OCI-LY3 (cell line): ENCODE data around the gene LSM14B.

Source experiments
- H2AFZ ChIP-seq: fragments of 200-600, 300-600 bp; shearing (Covaris generic); 2 replicates; pipeline ENCODE4 v1.6.0; 2014; ENCODE audit warnings: antibody characterized with exemption, low read depth, low read length
- H3K27ac ChIP-seq: fragments of 200-600, 300-600 bp; sonication (generic); 2 replicates; pipeline ENCODE4 v1.5.1; 2014; ENCODE audit warnings: mild to moderate bottlenecking, low read length, moderate library complexity, mixed read lengths
- H3K27me3 ChIP-seq: fragments of 200-600, 300-600 bp; sonication (generic); 2 replicates; pipeline ENCODE4 v1.6.1; 2014; ENCODE audit warnings: low read depth, low read length, mixed read lengths
- H3K36me3 ChIP-seq: fragments of 200-600, 300-600 bp; sonication (generic); replicated peaks from 2 replicates; pipeline ENCODE3; 2014; ENCODE audit warnings: low read depth, low read length, mixed read lengths
- H3K4me1 ChIP-seq: fragments of 300-600, 200-600 bp; sonication (generic); 2 replicates; pipeline ENCODE4 v1.6.1; 2014; ENCODE audit warnings: low read length, mixed read lengths
- H3K4me2 ChIP-seq: fragments of 200-600, 300-600 bp; sonication (generic); 2 replicates; pipeline ENCODE4 v1.6.1; 2014; ENCODE audit warnings: low read length, mixed read lengths
- H3K4me3 ChIP-seq: fragments of 300-600, 200-600 bp; sonication (generic); 2 replicates; pipeline ENCODE4 v1.5.1; 2014; ENCODE audit warnings: antibody characterized with exemption, mild to moderate bottlenecking, low read length, moderate library complexity
- H3K79me2 ChIP-seq: fragments of 300-600, 200-600 bp; shearing (Covaris generic); 2 replicates; pipeline ENCODE4 v1.6.1; 2014; ENCODE audit warnings: mild to moderate bottlenecking, low read length, mixed read lengths
- H3K9ac ChIP-seq: fragments of 300-600, 200-600 bp; shearing (Covaris generic); 2 replicates; pipeline ENCODE4 v1.6.0; 2014; ENCODE audit warnings: mild to moderate bottlenecking, low read length, moderate library complexity
- H3K9me3 ChIP-seq: fragments of 200-600, 300-600 bp; shearing (Covaris generic); 2 replicates; pipeline ENCODE4 v1.6.1; 2014; ENCODE audit warnings: low read length, mixed read lengths; ENCODE audit not compliant: insufficient read depth
- H4K20me1 ChIP-seq: fragments of 200-600, 300-600 bp; sonication (generic); 2 replicates; pipeline ENCODE4 v1.6.1; 2016; ENCODE audit warnings: low read length, mixed read lengths; ENCODE audit not compliant: insufficient read depth
- EZH2phosphoT487 ChIP-seq: fragments of 200-600 bp; shearing (Covaris generic); IDR thresholded peaks from 2 replicates; pipeline ENCODE4 v1.6.1; 2018; ENCODE audit warnings: antibody characterized with exemption, mixed run types, low read depth
- TF ChIP-seq, protein P1 (sequence below): fragments of 200-600, 300-600 bp; sonication (generic); IDR thresholded peaks from 2 replicates; pipeline ENCODE4 v1.5.1; 2014; ENCODE audit warnings: antibody characterized with exemption, low read length, low read depth

The LSM14B gene

DNA sequence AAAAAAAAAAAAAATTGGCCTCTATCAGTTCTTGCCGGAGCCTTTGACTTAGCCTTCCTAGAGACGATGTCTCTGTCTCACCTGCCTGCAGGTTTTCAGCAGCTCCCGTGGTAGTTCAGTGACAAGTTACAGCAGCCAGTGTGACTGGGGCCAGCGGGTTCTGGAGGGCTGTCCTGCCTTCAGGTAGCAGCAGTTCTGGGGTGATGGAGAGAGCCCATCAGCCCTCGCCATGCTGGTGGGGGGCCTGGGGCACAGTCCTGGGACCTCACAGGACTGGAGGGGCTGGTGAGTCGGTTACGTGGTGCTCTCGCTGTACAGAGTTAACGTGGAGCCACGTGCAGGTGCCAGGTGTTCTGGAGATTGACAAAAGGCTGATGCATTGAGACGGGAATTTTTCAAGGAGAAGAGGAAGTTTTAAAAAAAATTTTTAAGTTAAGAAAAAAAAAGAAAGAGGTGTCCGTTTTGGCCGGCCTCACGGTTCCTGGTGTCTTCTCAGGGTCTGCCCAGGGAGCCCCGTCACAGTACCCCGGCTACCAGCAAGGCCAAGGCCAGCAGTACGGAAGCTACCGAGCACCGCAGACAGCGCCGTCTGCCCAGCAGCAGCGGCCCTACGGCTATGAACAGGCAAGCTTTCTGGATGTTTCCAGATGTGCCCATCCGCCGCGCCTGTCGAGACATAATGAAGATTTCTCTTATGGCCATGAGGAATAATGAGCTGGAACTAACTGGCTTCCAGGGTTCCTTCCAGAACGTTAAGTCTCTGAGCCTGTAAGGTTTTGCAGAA lies 51.9 kb downstream of the LSM14B start:
- no peaks in the 10 kb centered on the region for H3K79me2 ChIP-seq
- H3K4me1 ChIP-seq: no peaks in the 10 kb centered on the region
- no peak overlapping the region for H3K9ac ChIP-seq
- H4K20me1 ChIP-seq: no peaks in the 10 kb centered on the region
- no peaks in the 10 kb centered on the region for H3K9me3 ChIP-seq
- peaks cover 3% of the 10 kb centered on the region for H3K36me3 ChIP-seq
- TF ChIP-seq, protein P1, sequence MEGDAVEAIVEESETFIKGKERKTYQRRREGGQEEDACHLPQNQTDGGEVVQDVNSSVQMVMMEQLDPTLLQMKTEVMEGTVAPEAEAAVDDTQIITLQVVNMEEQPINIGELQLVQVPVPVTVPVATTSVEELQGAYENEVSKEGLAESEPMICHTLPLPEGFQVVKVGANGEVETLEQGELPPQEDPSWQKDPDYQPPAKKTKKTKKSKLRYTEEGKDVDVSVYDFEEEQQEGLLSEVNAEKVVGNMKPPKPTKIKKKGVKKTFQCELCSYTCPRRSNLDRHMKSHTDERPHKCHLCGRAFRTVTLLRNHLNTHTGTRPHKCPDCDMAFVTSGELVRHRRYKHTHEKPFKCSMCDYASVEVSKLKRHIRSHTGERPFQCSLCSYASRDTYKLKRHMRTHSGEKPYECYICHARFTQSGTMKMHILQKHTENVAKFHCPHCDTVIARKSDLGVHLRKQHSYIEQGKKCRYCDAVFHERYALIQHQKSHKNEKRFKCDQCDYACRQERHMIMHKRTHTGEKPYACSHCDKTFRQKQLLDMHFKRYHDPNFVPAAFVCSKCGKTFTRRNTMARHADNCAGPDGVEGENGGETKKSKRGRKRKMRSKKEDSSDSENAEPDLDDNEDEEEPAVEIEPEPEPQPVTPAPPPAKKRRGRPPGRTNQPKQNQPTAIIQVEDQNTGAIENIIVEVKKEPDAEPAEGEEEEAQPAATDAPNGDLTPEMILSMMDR: no peak
- TF ChIP-seq EZH2phosphoT487: no peak
- H2AFZ ChIP-seq: no peak overlapping the region
- no peak overlapping the region for H3K4me2 ChIP-seq
- H3K4me3 ChIP-seq: no peak overlapping the region
- H3K27me3 ChIP-seq: no peaks in the 10 kb centered on the region
- no peak overlapping the region for H3K27ac ChIP-seq

DNA sequence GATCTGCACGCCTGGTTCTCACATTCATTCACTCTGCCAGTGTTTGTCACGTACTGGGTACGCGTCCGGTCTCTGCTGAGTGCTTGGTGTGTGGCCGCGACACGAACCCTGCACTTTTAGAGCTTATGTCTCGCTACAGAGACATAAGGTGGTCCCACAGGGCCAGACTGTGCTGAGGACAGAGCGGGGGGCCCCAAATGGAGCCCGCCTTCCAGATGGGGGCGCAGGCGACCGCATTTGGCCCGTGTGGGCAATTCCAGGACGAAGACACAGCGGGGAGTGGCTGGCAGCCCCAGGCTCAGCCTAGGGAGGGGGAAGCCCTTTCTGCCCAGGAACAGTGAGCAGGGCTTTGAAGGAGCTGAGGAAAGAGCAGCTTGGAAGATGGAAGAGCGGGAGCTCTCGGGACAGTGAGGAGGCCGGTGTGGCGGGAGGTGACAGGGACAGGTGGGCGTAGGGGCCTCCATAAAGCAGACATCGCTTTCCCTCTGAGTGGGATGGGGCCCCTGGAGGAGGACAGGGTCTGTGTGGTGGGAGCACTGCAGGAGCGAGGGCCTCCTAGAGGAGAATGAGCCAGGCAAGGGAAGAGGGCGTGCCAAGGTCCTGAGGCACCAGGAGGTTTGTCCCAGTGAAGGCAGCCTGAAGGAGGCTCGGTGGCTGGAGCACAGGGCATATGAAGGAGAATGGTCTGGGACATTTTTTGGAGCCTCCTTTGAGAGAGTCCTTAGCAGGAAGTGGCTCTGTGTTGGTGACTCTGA lies 52.8 kb downstream of the LSM14B start:
- Histone ChIP-seq H3K27ac (no peak overlapping the region), H3K27me3 (no peaks in the 10 kb centered on the region), H3K4me2 (no peak overlapping the region), H2AFZ (no peak overlapping the region), H4K20me1 (no peaks in the 10 kb centered on the region), H3K4me3 (no peak overlapping the region), H3K4me1 (no peaks in the 10 kb centered on the region), H3K9me3 (no peaks in the 10 kb centered on the region), H3K79me2 (no peaks in the 10 kb centered on the region), H3K36me3 (peaks cover 3% of the 10 kb centered on the region), H3K9ac (no peak overlapping the region)
- no peak for TF ChIP-seq EZH2phosphoT487
- TF ChIP-seq, protein P1: no peak

DNA sequence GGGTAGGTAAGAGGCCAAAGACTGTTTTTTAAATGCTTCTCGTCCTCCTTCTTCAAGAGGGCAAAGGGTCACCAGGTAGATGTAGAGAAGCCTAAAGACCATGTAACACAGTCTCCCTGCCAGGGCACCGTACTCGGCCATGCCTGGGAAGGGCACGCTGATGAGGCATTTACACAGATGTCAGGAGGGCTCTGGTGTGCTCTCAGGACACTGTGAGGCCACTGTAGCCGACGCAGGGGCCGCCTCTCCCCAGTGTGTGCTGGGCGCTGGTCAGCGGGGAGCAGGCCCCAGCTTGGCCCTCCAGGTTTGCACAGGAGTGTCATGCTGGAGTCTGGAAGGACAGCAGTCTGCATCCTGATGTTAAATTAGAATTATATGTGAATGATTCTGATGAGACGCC lies 53.4 kb downstream of the LSM14B start:
- Histone ChIP-seq H4K20me1 (no peaks in the 10 kb centered on the region), H3K27ac (no peak overlapping the region), H3K9ac (no peak overlapping the region), H3K4me1 (no peaks in the 10 kb centered on the region), H3K27me3 (no peaks in the 10 kb centered on the region), H2AFZ (no peak overlapping the region), H3K9me3 (no peaks in the 10 kb centered on the region), H3K36me3 (peaks cover 3% of the 10 kb centered on the region), H3K79me2 (no peaks in the 10 kb centered on the region), H3K4me2 (no peak overlapping the region), H3K4me3 (no peak overlapping the region)
- TF ChIP-seq, protein P1: no peak
- no peak for TF ChIP-seq EZH2phosphoT487

DNA sequence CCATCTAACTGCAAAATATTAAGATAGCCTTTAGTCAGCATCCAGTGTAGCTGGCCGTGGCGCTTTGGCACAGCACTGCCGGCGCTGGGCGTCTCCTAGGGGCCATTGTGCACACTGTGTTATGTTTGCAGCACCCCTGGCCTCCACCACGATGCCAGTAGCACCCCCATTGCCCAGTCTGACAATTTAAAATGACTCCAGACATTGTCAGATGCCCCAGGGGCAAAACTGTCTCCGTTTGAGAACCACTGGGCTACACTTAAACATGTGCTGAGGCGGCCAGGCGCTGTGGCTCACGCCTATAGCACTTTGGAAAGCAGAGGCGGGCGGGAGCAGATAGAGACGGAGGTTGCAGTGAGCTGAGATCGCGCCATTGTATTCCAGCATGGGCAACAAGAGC lies 54.6 kb downstream of the LSM14B start:
- H3K4me3 ChIP-seq: no peak overlapping the region
- no peak overlapping the region for H2AFZ ChIP-seq
- H3K27ac ChIP-seq: no peak overlapping the region
- no peak overlapping the region for H3K9ac ChIP-seq
- no peak overlapping the region for H3K4me2 ChIP-seq
- TF ChIP-seq, protein P1: no peak
- no peak for TF ChIP-seq EZH2phosphoT487
- peaks cover 3% of the 10 kb centered on the region for H3K36me3 ChIP-seq
- H4K20me1 ChIP-seq: no peaks in the 10 kb centered on the region
- H3K79me2 ChIP-seq: peaks cover 3% of the 10 kb centered on the region
- H3K4me1 ChIP-seq: peaks cover 3% of the 10 kb centered on the region
- no peaks in the 10 kb centered on the region for H3K9me3 ChIP-seq
- no peaks in the 10 kb centered on the region for H3K27me3 ChIP-seq
